ENCODE data around the gene KIF26A. TPM values are rescaled to one million over a fixed set of nuclear protein-coding genes. Genes with fewer than 3 reads are reported as not detected.
A peak's percentile ranks its signal among the peaks of the same experiment; 100 is the strongest.

KIF26A gene
- total RNA-seq, 2 donors from 2014 or later, result 1.6 to 13.9 TPM

DNA sequence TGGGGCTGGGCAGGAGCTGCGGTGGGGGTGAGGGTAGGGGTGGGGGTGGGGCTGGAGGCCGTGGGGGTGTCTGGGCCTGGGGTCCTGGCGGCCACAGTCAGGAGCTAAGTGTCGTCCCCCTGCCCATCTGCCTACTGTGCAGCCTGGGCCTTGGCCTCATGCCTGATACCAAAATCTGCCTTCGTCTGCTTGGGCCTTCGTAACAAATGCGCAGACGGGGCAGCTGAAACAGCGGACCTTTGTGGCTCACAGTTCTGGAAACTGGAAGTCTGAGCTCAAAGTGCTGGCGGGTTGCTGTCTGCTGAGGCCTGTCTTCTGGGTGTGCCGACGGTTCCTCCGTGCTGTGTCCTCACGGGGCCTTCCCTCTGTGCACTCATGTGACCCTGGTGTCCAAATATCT is 61.7 kb downstream of the KIF26A start:
- intact Hi-C loops (cut with DNase I), result no loop called here
- H3K9me3 ChIP-seq, result no peaks in the 10 kb centered on the region
- 88% methylated on average over 14 of the region's 14 CpGs for WGBS
- H3K27me3 ChIP-seq (replicated peaks; ENCODE audit: insufficient read depth), result no peaks in the 10 kb centered on the region
- no peak for TF ChIP-seq POLR2AphosphoS5 (IDR thresholded peaks at IDR 0.05)
- TF ChIP-seq POLR2A (IDR thresholded peaks at IDR 0.05), result no peak
- H3K4me3 ChIP-seq, result no peak overlapping the region
- no peaks in the 10 kb centered on the region for H3K36me3 ChIP-seq
- no peaks in the 10 kb centered on the region for H3K4me1 ChIP-seq (replicated peaks)
- no peak overlapping the region for H3K27ac ChIP-seq
- no peak for DNase-seq (ENCODE audit: low spot score)

DNA sequence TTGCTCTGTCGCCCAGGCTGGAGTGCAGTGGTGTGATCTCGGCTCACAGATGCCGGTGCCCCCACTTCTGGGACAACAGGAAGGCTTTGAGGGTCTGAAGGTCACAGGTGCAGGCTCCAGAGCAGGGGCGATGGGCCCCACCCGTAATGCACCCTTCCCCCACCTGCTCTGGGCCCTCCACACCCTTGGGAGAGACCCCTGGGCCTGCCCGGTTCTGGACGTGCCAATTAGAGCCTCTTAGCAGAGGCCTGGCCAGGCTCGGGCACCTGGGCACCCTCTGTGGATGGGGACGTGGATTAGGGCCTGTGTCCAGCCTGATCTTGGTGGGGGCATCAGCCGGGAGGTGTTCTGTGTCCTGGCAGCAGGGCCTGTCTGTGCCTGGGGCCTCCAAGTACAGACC is 62.2 kb downstream of the KIF26A start:
- no peak for TF ChIP-seq POLR2AphosphoS5 (IDR thresholded peaks at IDR 0.05)
- TF ChIP-seq POLR2A (IDR thresholded peaks at IDR 0.05), result no peak
- TF ChIP-seq, protein P1, sequence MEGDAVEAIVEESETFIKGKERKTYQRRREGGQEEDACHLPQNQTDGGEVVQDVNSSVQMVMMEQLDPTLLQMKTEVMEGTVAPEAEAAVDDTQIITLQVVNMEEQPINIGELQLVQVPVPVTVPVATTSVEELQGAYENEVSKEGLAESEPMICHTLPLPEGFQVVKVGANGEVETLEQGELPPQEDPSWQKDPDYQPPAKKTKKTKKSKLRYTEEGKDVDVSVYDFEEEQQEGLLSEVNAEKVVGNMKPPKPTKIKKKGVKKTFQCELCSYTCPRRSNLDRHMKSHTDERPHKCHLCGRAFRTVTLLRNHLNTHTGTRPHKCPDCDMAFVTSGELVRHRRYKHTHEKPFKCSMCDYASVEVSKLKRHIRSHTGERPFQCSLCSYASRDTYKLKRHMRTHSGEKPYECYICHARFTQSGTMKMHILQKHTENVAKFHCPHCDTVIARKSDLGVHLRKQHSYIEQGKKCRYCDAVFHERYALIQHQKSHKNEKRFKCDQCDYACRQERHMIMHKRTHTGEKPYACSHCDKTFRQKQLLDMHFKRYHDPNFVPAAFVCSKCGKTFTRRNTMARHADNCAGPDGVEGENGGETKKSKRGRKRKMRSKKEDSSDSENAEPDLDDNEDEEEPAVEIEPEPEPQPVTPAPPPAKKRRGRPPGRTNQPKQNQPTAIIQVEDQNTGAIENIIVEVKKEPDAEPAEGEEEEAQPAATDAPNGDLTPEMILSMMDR (IDR thresholded peaks at IDR 0.05), result no peak
- intact Hi-C loops (cut with DNase I), result no loop called here
- 90% methylated on average over 9 of the region's 10 CpGs for WGBS
- no peak overlapping the region for H3K27ac ChIP-seq
- H3K4me3 ChIP-seq, result no peak overlapping the region
- H3K9me3 ChIP-seq, result no peaks in the 10 kb centered on the region
- no peaks in the 10 kb centered on the region for H3K27me3 ChIP-seq (replicated peaks; ENCODE audit: insufficient read depth)
- no peaks in the 10 kb centered on the region for H3K36me3 ChIP-seq
- DNase-seq (ENCODE audit: low spot score), result no peak
- no peaks in the 10 kb centered on the region for H3K4me1 ChIP-seq (replicated peaks)

DNA sequence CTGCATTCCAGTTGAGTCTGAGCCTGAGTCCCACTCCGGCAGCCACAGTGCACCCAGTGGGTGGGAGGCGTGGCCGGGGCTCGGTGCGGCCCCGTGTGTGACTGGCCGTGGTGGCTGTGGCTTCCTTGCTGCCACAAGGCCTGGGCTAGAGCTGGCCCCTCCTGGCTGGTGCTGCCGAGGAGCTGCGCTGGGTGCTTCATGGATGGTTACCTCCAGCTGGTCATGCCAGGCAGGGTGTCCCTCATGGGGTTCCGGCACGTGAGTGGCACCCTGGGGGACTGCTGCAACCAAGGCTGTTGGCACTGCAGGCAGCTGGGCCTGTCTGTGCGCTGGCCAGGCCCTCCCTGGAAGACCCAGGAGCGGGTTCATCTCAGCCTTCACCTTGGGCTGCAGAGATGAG is 62.7 kb downstream of the KIF26A start:
- H3K36me3 ChIP-seq, result no peaks in the 10 kb centered on the region
- no peak overlapping the region for H3K4me3 ChIP-seq
- DNase-seq (ENCODE audit: low spot score), result no peak
- H3K27ac ChIP-seq, result no peak overlapping the region
- H3K27me3 ChIP-seq (replicated peaks; ENCODE audit: insufficient read depth), result no peaks in the 10 kb centered on the region
- TF ChIP-seq POLR2AphosphoS5 (IDR thresholded peaks at IDR 0.05), result no peak
- H3K4me1 ChIP-seq (replicated peaks), result no peaks in the 10 kb centered on the region
- intact Hi-C loops (cut with DNase I), result no loop called here
- H3K9me3 ChIP-seq, result no peaks in the 10 kb centered on the region
- 82% methylated on average over 5 of the region's 13 CpGs for WGBS

DNA sequence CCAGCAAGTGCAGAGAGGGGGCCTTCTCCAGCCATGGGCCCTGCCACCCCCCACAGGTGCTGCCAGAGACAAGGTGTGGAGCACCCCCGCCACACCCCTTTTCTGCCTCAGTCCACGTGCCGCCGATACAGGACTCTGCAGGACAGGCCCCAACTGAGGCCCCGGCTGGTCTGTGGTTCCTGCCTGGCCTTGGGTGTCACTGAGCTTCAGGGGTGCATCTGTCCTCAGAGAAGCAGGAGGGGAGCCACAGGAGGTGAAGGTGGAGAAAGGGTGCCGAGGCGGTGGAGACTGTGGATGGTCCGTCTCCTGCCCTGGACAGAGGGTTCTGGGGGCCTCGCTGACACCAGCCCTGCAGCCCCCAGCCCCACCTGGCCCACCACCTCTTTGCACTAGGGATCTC is 63.1 kb downstream of the KIF26A start:
- WGBS, result 79% methylated on average over 9 of the region's 9 CpGs
- no peak for TF ChIP-seq POLR2AphosphoS5 (IDR thresholded peaks at IDR 0.05)
- no peak for TF ChIP-seq POLR2A (IDR thresholded peaks at IDR 0.05)
- TF ChIP-seq, protein P1 (IDR thresholded peaks at IDR 0.05), result no peak
- Histone ChIP-seq H3K9me3 (no peaks in the 10 kb centered on the region), H3K36me3 (no peaks in the 10 kb centered on the region), H3K4me3 (no peak overlapping the region), H3K4me1 (replicated peaks) (no peaks in the 10 kb centered on the region), H3K27ac (no peak overlapping the region), H3K27me3 (replicated peaks; ENCODE audit: insufficient read depth) (no peaks in the 10 kb centered on the region)
- intact Hi-C loops (cut with DNase I), result no loop called here
- no peak for DNase-seq (ENCODE audit: low spot score)

DNA sequence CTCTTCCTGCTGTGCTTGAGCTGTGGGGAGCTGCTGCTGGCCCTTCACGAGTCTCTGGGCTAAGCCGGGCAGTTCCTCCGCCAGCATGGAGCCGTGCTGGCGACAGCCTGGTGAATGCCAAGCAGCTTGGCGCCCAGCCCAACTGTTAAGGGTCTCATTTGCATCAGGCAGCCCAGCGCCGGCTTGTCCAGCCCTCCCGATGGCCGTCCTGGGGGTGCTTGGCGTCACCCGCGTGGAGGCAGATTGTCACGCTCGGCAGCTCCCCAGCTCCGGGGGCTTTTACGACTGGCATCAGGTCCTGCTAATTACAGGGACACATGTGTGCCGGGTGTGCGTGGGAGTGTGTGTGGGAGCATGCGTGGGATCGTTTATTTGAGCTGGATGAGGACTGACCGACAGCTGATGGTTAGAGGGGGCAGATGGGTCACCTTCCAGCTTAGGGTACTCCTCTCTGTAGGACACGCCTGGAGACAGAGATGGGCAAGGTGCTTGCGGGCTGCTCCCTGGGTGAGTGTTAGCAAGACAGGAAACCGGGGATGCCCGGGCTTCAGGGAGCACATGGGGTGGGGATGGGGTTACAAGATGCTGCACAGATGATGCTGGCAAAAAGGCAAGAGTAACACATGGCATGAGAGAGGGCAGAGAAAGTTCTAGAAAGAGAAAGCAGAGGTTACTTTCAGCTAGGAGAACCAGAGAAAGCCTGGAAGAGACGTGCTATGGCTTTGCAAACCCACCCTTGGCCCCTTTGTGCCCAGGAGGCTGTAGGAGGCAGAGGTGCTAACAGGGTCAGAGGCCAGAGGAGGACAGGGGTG is 64.1 kb downstream of the KIF26A start:
- intact Hi-C loops (cut with DNase I), result no loop called here
- no peak overlapping the region for H3K4me3 ChIP-seq
- 38% methylated on average over 21 of the region's 27 CpGs for WGBS
- peak; percentile 39 for DNase-seq (ENCODE audit: low spot score)
- no peaks in the 10 kb centered on the region for H3K9me3 ChIP-seq
- H3K27me3 ChIP-seq (replicated peaks; ENCODE audit: insufficient read depth), result no peaks in the 10 kb centered on the region
- H3K4me1 ChIP-seq (replicated peaks), result no peaks in the 10 kb centered on the region
- no peaks in the 10 kb centered on the region for H3K36me3 ChIP-seq
- TF ChIP-seq, protein P1 (IDR thresholded peaks at IDR 0.05), result no peak
- TF ChIP-seq POLR2AphosphoS5 (IDR thresholded peaks at IDR 0.05) (no peak), POLR2A (IDR thresholded peaks at IDR 0.05) (no peak)
- no peak overlapping the region for H3K27ac ChIP-seq

DNA sequence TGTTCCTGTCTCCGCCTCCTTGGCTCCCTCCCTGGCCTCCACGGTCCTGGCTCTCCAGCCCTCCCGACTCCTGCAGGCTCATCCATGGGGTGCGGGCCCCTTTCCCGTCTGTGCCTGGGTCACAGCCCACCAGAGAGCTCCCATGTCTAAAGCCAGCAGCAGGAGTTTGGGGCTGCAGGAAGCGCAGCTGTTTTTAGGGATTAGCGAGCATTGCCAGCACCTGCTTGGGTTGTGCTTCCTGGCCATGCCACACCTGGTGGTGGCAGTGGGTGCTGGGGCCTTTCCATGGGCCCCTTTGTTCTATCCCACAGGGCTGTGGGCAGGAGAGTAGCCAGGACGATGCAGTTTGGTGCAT is 64.7 kb downstream of the KIF26A start:
- 81% methylated on average over 8 of the region's 8 CpGs for WGBS
- Histone ChIP-seq H3K4me3 (no peak overlapping the region), H3K36me3 (no peaks in the 10 kb centered on the region), H3K4me1 (replicated peaks) (no peaks in the 10 kb centered on the region), H3K27ac (no peak overlapping the region), H3K9me3 (no peaks in the 10 kb centered on the region), H3K27me3 (replicated peaks; ENCODE audit: insufficient read depth) (no peaks in the 10 kb centered on the region)
- intact Hi-C loops (cut with DNase I), result no loop called here
- TF ChIP-seq, protein P1 (IDR thresholded peaks at IDR 0.05), result no peak
- TF ChIP-seq POLR2A (IDR thresholded peaks at IDR 0.05) (no peak), POLR2AphosphoS5 (IDR thresholded peaks at IDR 0.05) (no peak)
- DNase-seq (ENCODE audit: low spot score), result no peak

Data from prostate gland (tissue), 2 donors.